ENCODE measurements around the gene PRX. TPM values are rescaled to one million over a fixed set of nuclear protein-coding genes. Genes with fewer than 3 reads are reported as not detected.
"Not testable (repeated sequence)": the region's sequence is repeated elsewhere in the genome, so short reads cannot be mapped to it uniquely, and the experiment has no call there.

PRX gene
- total and polyA plus RNA-seq, 8 donors = 11.5 to 20.0 (median 14.2) TPM

GRCh38 chr19:40414542-40415535, 1.7 kb upstream of the PRX start:
- peak overlapping the region; percentile 13 to 51 for H3K27ac ChIP-seq
- ATAC-seq (no peak), DNase-seq (peak in 1 of 4 donors; percentile 62)
- no peaks in the 10 kb centered on the region for H3K9me3 ChIP-seq
- intact Hi-C loops (cut with DNase I) = no loop called here
- H3K4me1 ChIP-seq = peaks cover 0 to 58% of the 10 kb centered on the region in 2 donors
- no peak overlapping the region for H3K4me3 ChIP-seq
- no peaks in the 10 kb centered on the region for H3K27me3 ChIP-seq
- H3K36me3 ChIP-seq = no peaks in the 10 kb centered on the region
- TF ChIP-seq CTCF (IDR thresholded peaks at IDR 0.05) = no peak

GRCh38 chr19:40412866-40413265, 312 bp downstream of the PRX start:
- H3K4me1 ChIP-seq = peaks cover 0 to 52% of the 10 kb centered on the region in 2 donors
- no peak for DNase-seq
- TF ChIP-seq CTCF (IDR thresholded peaks at IDR 0.05) = no peak
- no peak for ATAC-seq
- H3K27ac ChIP-seq = peak overlapping the region; percentile 51 to 55
- no peaks in the 10 kb centered on the region for H3K27me3 ChIP-seq
- intact Hi-C loops (cut with DNase I) = no loop called here
- H3K36me3 ChIP-seq = no peaks in the 10 kb centered on the region
- peak overlapping the region; percentile 5 to 35 for H3K4me3 ChIP-seq
- H3K9me3 ChIP-seq = no peaks in the 10 kb centered on the region

- H3K27me3 ChIP-seq = no peaks in the 10 kb centered on the region
- intact Hi-C loops (cut with DNase I) = no loop called here
- peaks cover 0 to 45% of the 10 kb centered on the region in 2 donors for H3K4me1 ChIP-seq
- TF ChIP-seq CTCF (IDR thresholded peaks at IDR 0.05) = no peak
- DNase-seq (no peak), ATAC-seq (no peak)
- no peaks in the 10 kb centered on the region for H3K9me3 ChIP-seq
- H3K27ac ChIP-seq = peak overlapping the region; percentile 51 to 55
- H3K4me3 ChIP-seq = peak overlapping the region in 1 of 2 donors; percentile 35
- H3K36me3 ChIP-seq = no peaks in the 10 kb centered on the region
These were observed 1.1 kb downstream of the PRX start for GRCh38 chr19:40411958-40412499.

- no peak for TF ChIP-seq CTCF (IDR thresholded peaks at IDR 0.05)
- H3K4me3 ChIP-seq = peak overlapping the region in 1 of 2 donors; percentile 35
- ATAC-seq = peak; percentile 66
- H3K4me1 ChIP-seq = peaks cover 0 to 38% of the 10 kb centered on the region in 2 donors
- intact Hi-C loops (cut with DNase I) = no loop called here
- peak overlapping the region; percentile 51 to 55 for H3K27ac ChIP-seq
- H3K36me3 ChIP-seq = no peaks in the 10 kb centered on the region
- DNase-seq = no peak
- H3K9me3 ChIP-seq = no peaks in the 10 kb centered on the region
- no peaks in the 10 kb centered on the region for H3K27me3 ChIP-seq
These were observed 1.9 kb downstream of the PRX start for GRCh38 chr19:40411125-40411842.

GRCh38 chr19:40410030-40410389, 3.2 kb downstream of the PRX start:
- ATAC-seq = no peak

GRCh38 chr19:40408598-40408925, 4.6 kb downstream of the PRX start:
- H3K27ac ChIP-seq = not testable (repeated sequence)

More at GRCh38 chr19:40410030-40410389, 3.2 kb downstream of the PRX start:
- TF ChIP-seq CTCF (IDR thresholded peaks at IDR 0.05) = no peak
- H3K9me3 ChIP-seq = no peaks in the 10 kb centered on the region
- peaks cover 0 to 26% of the 10 kb centered on the region in 2 donors for H3K4me1 ChIP-seq
- H3K4me3 ChIP-seq = no peak overlapping the region
- DNase-seq = no peak
- H3K36me3 ChIP-seq = no peaks in the 10 kb centered on the region
- intact Hi-C loops (cut with DNase I) = no loop called here
- H3K27me3 ChIP-seq = no peaks in the 10 kb centered on the region
- no peak overlapping the region for H3K27ac ChIP-seq

More at GRCh38 chr19:40408598-40408925, 4.6 kb downstream of the PRX start:
- H3K9me3 ChIP-seq; DNase-seq; H3K27me3 ChIP-seq; ATAC-seq; H3K4me3 ChIP-seq; H3K36me3 ChIP-seq; intact Hi-C loops (cut with DNase I): not testable (repeated sequence)
- H3K4me1 ChIP-seq = peaks cover 0 to 27% of the 10 kb centered on the region in 2 donors
